Right lobe of liver (tissue), 6 donors: ENCODE results near the gene ZNF155. TPM values are rescaled to one million over a fixed set of nuclear protein-coding genes. Genes with fewer than 3 reads are reported as not detected.
"Not testable (repeated sequence)": the region's sequence is repeated elsewhere in the genome, so short reads cannot be mapped to it uniquely, and the experiment has no call there.

Source experiments
- ATAC-seq, 4 donors: fragments of 200-7000 bp; cut with Tn5 transposase; one replicate each; pipeline ENCODE4 v1.9.1; 2020; ENCODE audit warnings: mild to moderate bottlenecking in 4 of 4, moderate library complexity in 4 of 4
- DNase-seq, 3 donors: peaks; one replicate each; pipeline ENCODE4 v3.0.0-alpha.2; 2020
- H3K27ac ChIP-seq, 3 donors: fragments of 200-600 bp; one replicate each; pipeline ENCODE4 v1.8.0; 2022
- H3K27me3 ChIP-seq, 2 donors: fragments of 200-600 bp; one replicate each; pipeline ENCODE4 v1.8.0; 2022
- H3K36me3 ChIP-seq, 4 donors: fragments of 200-600 bp; sonication (generic) in 1 of 4; one replicate each; pipeline versions ENCODE4 v1.5.1 to v1.8.0; 2017 to 2022; ENCODE audit warnings: control low read depth in 1 of 4
- H3K4me1 ChIP-seq, 4 donors: fragments of 200-600 bp; sonication (generic) in 1 of 4; one replicate each; pipeline versions ENCODE4 v1.5.1 to v1.8.0; 2017 to 2022; ENCODE audit warnings: control low read depth in 1 of 4
- H3K4me3 ChIP-seq, 3 donors: fragments of 200-600 bp; one replicate each; pipeline ENCODE4 v1.8.0; 2022
- H3K9me3 ChIP-seq, 4 donors: fragments of 200-600 bp; sonication (generic) in 1 of 4; one replicate each; pipeline versions ENCODE4 v1.5.1 to v1.8.0; 2017 to 2022; ENCODE audit warnings: control low read depth in 1 of 4
- POLR2A ChIP-seq: fragments of 450-650 bp; IDR thresholded peaks from one replicate; pipeline ENCODE4 v1.6.1; 2017; ENCODE audit warnings: antibody characterized with exemption, mild to moderate bottlenecking
- WGBS: methylation state at CpG from one replicate; pipeline ENCODE4 v1.1.6; 2018; ENCODE audit warnings: low coverage, low lambda C conversion rate; ENCODE audit not compliant: insufficient coverage; ENCODE audit errors: missing lambda C conversion rate; 5-methylcytosine and 5-hydroxymethylcytosine counted together
- intact Hi-C, 2 donors: fragments of 100-400 bp; cut with DNase I; formaldehyde crosslinking; loops; one replicate each; pipeline versions ENCODE4 v1.11.2 to v1.14.1; 2022
- total RNA-seq, 6 experiments: library from RNA; depleted of rRNA in 2 of 6; stranded (reverse); fragments of >200 nt in 2 of 6; fragmentation: NEBNext Ultra II Directional in 3 of 6; extraction: Animal tissue kit (Norgen Biotek cat#: 25700) in 3 of 6; gene quantifications; one replicate each; pipeline versions ENCODE4 v1.1.0 to v1.2.4, GENCODE V29; 2016 to 2023
- TF ChIP-seq, protein P1 (sequence below), 4 donors: fragments of 200-600 bp in 3 of 4; fragments of 450-650 bp in 1 of 4; IDR thresholded peaks; one replicate each; pipeline versions ENCODE4 v1.5.1 to v1.8.0; 2016 to 2022; ENCODE audit warnings: antibody characterized with exemption in 4 of 4, mild to moderate bottlenecking in 2 of 4
- donor health status: DM: no; HTN: yes; CAD: no.
- donor health status: DM: no; HTN: no; CAD: no.
- donor health status: DM: no; HTN: no; CAD: no.
- donor health status: DM: no; HTN: yes; CAD: no.
- donor health status: DM: no; HTN: yes; CAD: no.

Gene ZNF155
- total RNA-seq, 6 experiments from 2014 or later, result 1.9 to 5.8 (median 3.1) TPM

DNA sequence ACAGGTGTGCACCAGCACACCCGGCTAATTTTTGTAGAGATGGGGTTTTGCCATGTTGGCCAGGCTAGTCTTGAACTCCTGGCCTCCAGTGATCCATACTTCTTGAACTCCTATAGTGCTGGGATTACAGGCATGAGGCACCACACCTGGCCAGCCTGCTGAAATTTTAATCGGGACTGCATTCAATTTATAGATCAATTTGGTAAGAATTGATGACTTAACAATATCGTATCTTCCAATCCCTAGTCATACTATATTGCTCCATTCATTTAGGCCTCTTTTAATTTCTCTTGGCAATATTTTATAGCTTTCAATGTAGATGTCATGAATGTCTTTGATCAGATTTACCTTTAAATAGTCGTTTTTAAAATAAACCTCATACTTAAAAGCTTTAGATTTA is 43.3 kb upstream of the ZNF155 start:
- no peaks in the 10 kb centered on the region for H3K9me3 ChIP-seq
- ATAC-seq, result no peak
- no peak for TF ChIP-seq POLR2A
- TF ChIP-seq, protein P1, sequence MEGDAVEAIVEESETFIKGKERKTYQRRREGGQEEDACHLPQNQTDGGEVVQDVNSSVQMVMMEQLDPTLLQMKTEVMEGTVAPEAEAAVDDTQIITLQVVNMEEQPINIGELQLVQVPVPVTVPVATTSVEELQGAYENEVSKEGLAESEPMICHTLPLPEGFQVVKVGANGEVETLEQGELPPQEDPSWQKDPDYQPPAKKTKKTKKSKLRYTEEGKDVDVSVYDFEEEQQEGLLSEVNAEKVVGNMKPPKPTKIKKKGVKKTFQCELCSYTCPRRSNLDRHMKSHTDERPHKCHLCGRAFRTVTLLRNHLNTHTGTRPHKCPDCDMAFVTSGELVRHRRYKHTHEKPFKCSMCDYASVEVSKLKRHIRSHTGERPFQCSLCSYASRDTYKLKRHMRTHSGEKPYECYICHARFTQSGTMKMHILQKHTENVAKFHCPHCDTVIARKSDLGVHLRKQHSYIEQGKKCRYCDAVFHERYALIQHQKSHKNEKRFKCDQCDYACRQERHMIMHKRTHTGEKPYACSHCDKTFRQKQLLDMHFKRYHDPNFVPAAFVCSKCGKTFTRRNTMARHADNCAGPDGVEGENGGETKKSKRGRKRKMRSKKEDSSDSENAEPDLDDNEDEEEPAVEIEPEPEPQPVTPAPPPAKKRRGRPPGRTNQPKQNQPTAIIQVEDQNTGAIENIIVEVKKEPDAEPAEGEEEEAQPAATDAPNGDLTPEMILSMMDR (IDR thresholded peaks at IDR 0.05), result no peak
- H3K27ac ChIP-seq, result no peak overlapping the region
- H3K27me3 ChIP-seq, result no peaks in the 10 kb centered on the region
- intact Hi-C loops, result no loop called here
- 54% methylated on average over 3 of the region's 4 CpGs for WGBS
- DNase-seq, result no peak
- H3K4me1 ChIP-seq, result peaks cover 0 to 2% (median 0%) of the 10 kb centered on the region in 4 donors
- H3K36me3 ChIP-seq, result no peaks in the 10 kb centered on the region
- no peak overlapping the region for H3K4me3 ChIP-seq

DNA sequence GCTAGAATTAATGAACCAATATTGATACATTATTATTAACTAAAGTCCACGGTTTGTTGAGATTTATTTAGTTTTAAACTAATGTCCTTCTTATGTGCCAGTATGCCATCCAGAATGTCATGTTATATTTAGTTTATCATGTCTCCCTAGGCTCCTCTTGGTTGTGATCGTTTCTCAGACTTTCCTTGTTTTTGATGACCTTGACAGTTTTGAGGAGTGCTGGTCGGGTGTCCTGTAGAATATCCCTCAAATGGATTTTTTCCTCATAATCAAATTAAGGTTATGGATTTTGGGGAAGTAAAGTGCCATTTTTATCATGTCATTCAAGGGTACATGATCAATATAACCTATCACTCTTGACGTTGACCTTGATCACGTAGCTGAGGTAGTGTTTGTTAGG is 42.8 kb upstream of the ZNF155 start:
- Histone ChIP-seq H3K27ac (no peak overlapping the region), H3K27me3 (no peaks in the 10 kb centered on the region), H3K36me3 (no peaks in the 10 kb centered on the region), H3K9me3 (no peaks in the 10 kb centered on the region), H3K4me1 (no peaks in the 10 kb centered on the region), H3K4me3 (no peak overlapping the region)
- TF ChIP-seq, protein P1 (IDR thresholded peaks at IDR 0.05), result no peak
- no peak for TF ChIP-seq POLR2A
- intact Hi-C loops, result no loop called here
- 55% methylated on average over 5 of the region's 5 CpGs for WGBS
- DNase-seq (no peak), ATAC-seq (no peak)

DNA sequence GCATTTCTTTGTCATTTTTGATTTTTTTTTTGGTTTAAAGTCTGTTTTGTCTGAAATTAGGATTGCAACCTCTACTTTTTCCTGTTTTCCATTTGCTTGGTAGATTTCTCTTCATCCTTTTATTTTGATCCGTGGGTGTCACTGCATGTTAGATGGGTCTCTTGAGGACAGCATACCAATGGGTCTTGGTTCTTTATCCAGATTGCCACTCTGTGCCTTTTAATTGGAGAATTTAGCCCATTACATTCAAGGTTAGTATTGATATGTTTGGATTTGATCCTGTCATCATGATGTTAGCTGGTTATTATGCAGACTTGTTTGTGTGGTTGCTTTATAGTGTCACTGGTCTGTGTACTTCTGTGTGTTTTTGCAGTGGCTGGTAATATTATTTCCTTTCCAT is 36.6 kb upstream of the ZNF155 start:
- intact Hi-C loops, DNase-seq, H3K4me3 ChIP-seq, H3K27ac ChIP-seq, H3K36me3 ChIP-seq, H3K4me1 ChIP-seq, ATAC-seq, H3K27me3 ChIP-seq, H3K9me3 ChIP-seq: not testable (repeated sequence)
- WGBS, result 0% methylated on average over 1 of the region's 1 CpG

DNA sequence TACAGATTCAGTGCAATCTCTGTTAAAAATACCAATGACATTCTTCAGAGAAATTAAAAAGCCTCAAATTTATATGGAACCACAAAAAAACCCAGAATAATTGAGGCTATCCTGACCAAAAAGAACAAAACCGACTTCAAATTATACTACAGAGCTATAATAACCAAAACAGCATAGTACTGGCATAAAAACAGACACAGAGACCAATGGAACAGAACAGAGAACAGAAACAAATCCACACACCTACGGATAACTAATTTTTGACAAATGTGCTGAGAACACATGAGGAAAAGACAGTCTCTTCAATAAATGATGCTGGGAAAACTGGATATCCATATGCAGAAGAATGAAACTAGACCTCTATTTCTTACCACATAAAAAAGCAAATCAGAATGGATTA is 34.2 kb upstream of the ZNF155 start:
- H3K36me3 ChIP-seq, H3K27me3 ChIP-seq, H3K4me3 ChIP-seq, ATAC-seq, H3K4me1 ChIP-seq, DNase-seq, H3K27ac ChIP-seq, H3K9me3 ChIP-seq, intact Hi-C loops: not testable (repeated sequence)
- WGBS, result 72% methylated on average over 2 of the region's 2 CpGs

DNA sequence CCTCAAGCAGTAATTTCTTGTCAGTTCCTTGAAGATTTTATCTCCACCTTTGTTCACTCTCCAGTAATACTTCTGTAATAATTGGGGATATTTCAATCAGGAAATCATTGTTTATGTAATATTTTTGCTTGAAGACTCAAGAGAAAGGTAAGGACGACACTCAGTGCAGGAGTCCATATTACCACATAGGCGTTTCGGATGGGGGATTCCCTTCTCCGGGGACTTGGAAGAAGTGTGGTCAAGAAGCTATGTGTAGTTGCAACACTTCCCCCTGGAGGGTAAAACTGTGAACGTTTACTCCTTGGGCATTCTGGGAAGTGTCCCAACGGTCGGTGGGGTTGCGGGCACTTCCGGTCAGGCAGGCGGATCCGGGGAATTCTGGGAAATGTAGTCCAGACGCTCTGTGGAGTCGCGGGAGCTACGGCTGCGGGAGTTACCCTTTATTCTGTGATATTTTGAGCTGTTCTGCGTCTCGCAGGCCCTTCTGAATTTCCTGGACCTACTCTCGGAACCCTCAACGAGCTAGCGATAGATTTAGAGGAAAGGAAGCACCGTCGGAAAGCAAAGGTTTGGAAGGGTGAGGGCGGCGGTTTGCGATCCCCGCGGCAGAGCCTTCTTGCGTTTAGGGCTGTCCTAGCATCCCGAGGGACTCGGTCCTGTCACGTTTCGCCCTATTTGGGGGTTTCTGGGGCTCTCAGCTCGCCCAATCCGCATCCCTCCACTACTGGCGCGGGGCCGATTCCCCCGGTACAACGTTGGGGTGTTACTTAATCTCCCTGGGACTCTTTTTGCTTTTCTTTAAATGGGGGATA is 32.9 kb upstream of the ZNF155 start, which contains the start of gene ZNF221:
Gene ZNF221 (plus strand): TSS at position 395 of the 812 bp plus-strand sequence. CDS start 11,499 bp downstream, outside the sequence.
- no peak for TF ChIP-seq POLR2A
- TF ChIP-seq, protein P1 (IDR thresholded peaks at IDR 0.05), result peak in 3 of 4 donors; percentile 39 to 48 (median 45)
- ATAC-seq, result peak; percentile 99 to 100 (median 100)
- H3K9me3 ChIP-seq, result peaks cover 0 to 11% (median 0%) of the 10 kb centered on the region in 4 donors

More for the DNA sequence above, 32.9 kb upstream of the ZNF155 start, which contains the start of gene ZNF221:
- DNase-seq, result peak; percentile 87 to 94 (median 91)
- 1% methylated on average over 15 of the region's 40 CpGs for WGBS
- peak within 1 kb of the TSS; percentile 81 to 84 (median 82) for H3K4me3 ChIP-seq
- no peaks in the 10 kb centered on the region for H3K4me1 ChIP-seq
- H3K27ac ChIP-seq, result peak within 1 kb of the TSS; percentile 21 to 26 (median 24)
- no peaks in the 10 kb centered on the region for H3K27me3 ChIP-seq
- no peaks in the 10 kb centered on the region for H3K36me3 ChIP-seq
- intact Hi-C loops, result no loop called here
